Lung (tissue), 12 donors: ENCODE results near the gene H1-8. TPM values are rescaled to one million over a fixed set of nuclear protein-coding genes. Genes with fewer than 3 reads are reported as not detected.

Experiments
- ATAC-seq: fragments of 200-7000 bp; cut with Tn5 transposase; one replicate; pipeline ENCODE4 v1.9.1; 2020; ENCODE audit warnings: moderate number of reproducible peaks; ENCODE audit not compliant: insufficient read depth, low FRiP score
- DNase-seq, 3 donors: peaks; one replicate each; pipeline ENCODE4 v3.0.0-alpha.2; 2013 to 2017
- H3K27ac ChIP-seq, 2 donors: one replicate each; pipeline ENCODE4 v1.5.1; 2013; ENCODE audit warnings: mild to moderate bottlenecking in 2 of 2, moderate library complexity in 2 of 2, control low read depth in 1 of 2, inconsistent platforms in 1 of 2, low read depth in 1 of 2, low read length in 1 of 2
- H3K27me3 ChIP-seq, 3 donors: one replicate each; pipeline ENCODE4 v1.5.1; 2013; ENCODE audit warnings: low read length in 2 of 3; ENCODE audit not compliant: control insufficient read depth in 3 of 3, insufficient read depth in 3 of 3
- H3K36me3 ChIP-seq, 4 donors: one replicate each; pipeline ENCODE4 v1.5.1; 2013; ENCODE audit warnings: low read length in 4 of 4, mild to moderate bottlenecking in 1 of 4, moderate library complexity in 1 of 4; ENCODE audit not compliant: control insufficient read depth in 4 of 4, insufficient read depth in 4 of 4
- H3K4me1 ChIP-seq, 5 donors: one replicate each; pipeline ENCODE4 v1.5.1; 2013; ENCODE audit warnings: low read length in 5 of 5, mild to moderate bottlenecking in 2 of 5, moderate library complexity in 1 of 5; ENCODE audit not compliant: control insufficient read depth in 5 of 5, insufficient read depth in 5 of 5
- H3K4me3 ChIP-seq: one replicate; pipeline ENCODE4 v1.5.1; 2013; ENCODE audit warnings: mild to moderate bottlenecking, control low read depth, moderate library complexity
- H3K9ac ChIP-seq, 2 donors: one replicate each; pipeline ENCODE4 v1.5.1; 2013; ENCODE audit warnings: low read length in 2 of 2, control low read depth in 1 of 2; ENCODE audit not compliant: insufficient read depth in 1 of 2
- H3K9me3 ChIP-seq, 4 donors: one replicate each; pipeline ENCODE4 v1.5.1; 2013; ENCODE audit warnings: low read length in 3 of 4, mild to moderate bottlenecking in 1 of 4, moderate library complexity in 1 of 4; ENCODE audit not compliant: control insufficient read depth in 4 of 4, insufficient read depth in 3 of 4
- CTCF ChIP-seq: IDR thresholded peaks from 2 replicates; pipeline ENCODE4 v1.5.1; 2012; ENCODE audit warnings: mild to moderate bottlenecking; ENCODE audit errors: control extremely low read depth, extremely low read depth
- WGBS, 2 donors: extraction: QIAGEN DNeasy Blood & Tissue Kit; methylation state at CpG; one replicate each; pipeline ENCODE4 v1.1.7; 2013; 5-methylcytosine and 5-hydroxymethylcytosine counted together
- polyA plus RNA-seq, 2 donors: library from polyadenylated mRNA; stranded (reverse); fragments of 200-250 nt; gene quantifications; one replicate each; pipeline ENCODE4 v1.2.1, GENCODE V29; 2013
- total RNA-seq, 2 donors: library from RNA; depleted of rRNA in 1 of 2; stranded (reverse); fragments of >200 nt in 1 of 2; gene quantifications; one replicate each; pipeline ENCODE4 v1.2.1, GENCODE V29; 2014 to 2021
- donor health status: control.
- donor health status: control.
- donor health status: Bipolar disorder and iron deficiency.
- donor health status: healthy.
- donor health status: DM: yes; HTN: yes; CAD: no.

H1-8 gene
- total and polyA plus RNA-seq, 4 donors: not detected

- Histone ChIP-seq H3K9ac (no peak overlapping the region), H3K36me3 (peaks cover 0 to 78% (median 13%) of the 10 kb centered on the region in 4 donors), H3K4me1 (peaks cover 0 to 19% (median 5%) of the 10 kb centered on the region in 5 donors), H3K4me3 (no peak overlapping the region), H3K9me3 (no peaks in the 10 kb centered on the region), H3K27me3 (no peaks in the 10 kb centered on the region), H3K27ac (peak overlapping the region in 1 of 2 donors; percentile 75)
- DNase-seq (peak in 1 of 3 donors; percentile 26), ATAC-seq (peak; percentile 19)
- WGBS, 2 donors: 38 to 58% methylated on average over 18 of the region's 18 CpGs
- no peak for TF ChIP-seq CTCF
Observed at GRCh38 chr3:129576514-129577352, 33.8 kb downstream of the H1-8 start.

GRCh38 chr3:129577366-129577765, 34.4 kb downstream of the H1-8 start:
- WGBS, 2 donors: 30 to 53% methylated on average over 17 of the region's 17 CpGs
- Histone ChIP-seq H3K36me3 (peaks cover 0 to 80% (median 11%) of the 10 kb centered on the region in 4 donors), H3K27ac (peak overlapping the region in 1 of 2 donors; percentile 75), H3K27me3 (no peaks in the 10 kb centered on the region), H3K9ac (no peak overlapping the region), H3K4me3 (no peak overlapping the region), H3K9me3 (no peaks in the 10 kb centered on the region), H3K4me1 (peaks cover 0 to 19% (median 5%) of the 10 kb centered on the region in 5 donors)
- no peak for ATAC-seq
- no peak for TF ChIP-seq CTCF
- DNase-seq: peak in 2 of 3 donors; percentile 38 to 55

- H3K27ac ChIP-seq: peak overlapping the region in 1 of 2 donors; percentile 59
Observed at GRCh38 chr3:129577925-129578786, 35.2 kb downstream of the H1-8 start.

More at GRCh38 chr3:129577925-129578786, 35.2 kb downstream of the H1-8 start:
- Histone ChIP-seq H3K4me3 (no peak overlapping the region), H3K27me3 (no peaks in the 10 kb centered on the region), H3K9ac (no peak overlapping the region), H3K4me1 (peaks cover 0 to 19% (median 5%) of the 10 kb centered on the region in 5 donors), H3K36me3 (peaks cover 0 to 77% (median 13%) of the 10 kb centered on the region in 4 donors), H3K9me3 (no peaks in the 10 kb centered on the region)
- WGBS, 2 donors: 31 to 59% methylated on average over 19 to 21 of the region's 21 CpGs
- no peak for TF ChIP-seq CTCF
- ATAC-seq: no peak
- DNase-seq: no peak
